ENCODE results near the gene LCN6.

Gene LCN6

DNA sequence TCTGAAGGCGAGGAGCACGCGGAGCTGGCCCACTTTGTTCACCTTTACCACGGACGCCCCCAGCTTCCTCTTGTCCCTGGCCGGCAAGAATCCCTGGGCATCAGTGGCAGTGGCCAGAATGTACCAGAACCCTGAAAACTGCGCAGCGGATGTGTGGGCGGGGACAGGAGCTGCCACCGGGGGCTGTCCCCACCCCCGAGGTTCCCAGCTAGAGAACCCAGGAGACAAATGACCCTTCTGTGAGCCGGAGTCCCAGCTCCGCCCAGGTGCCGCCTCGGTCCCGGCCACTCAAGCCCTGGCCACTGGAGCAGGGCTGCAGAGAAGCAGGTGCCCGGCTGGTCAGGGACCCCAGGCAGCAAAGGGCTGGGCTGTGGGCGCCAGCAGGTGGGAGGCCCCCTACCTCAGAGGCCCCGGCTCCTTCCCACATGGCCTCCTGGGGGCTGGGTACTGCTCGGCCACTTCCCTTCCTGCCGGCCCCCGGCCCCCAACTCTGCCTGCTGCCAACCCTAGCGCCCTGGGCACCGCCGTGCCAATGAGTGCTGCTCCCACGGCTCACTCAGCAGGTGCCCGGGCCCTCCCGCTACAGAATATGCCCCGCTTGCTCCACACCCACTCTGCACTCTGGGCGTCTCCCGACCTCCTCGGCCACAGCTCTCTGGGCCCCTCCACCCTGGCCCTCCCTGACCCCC, 6.3 kb downstream of the LCN6 start:
- no peak for DNase-seq

DNA sequence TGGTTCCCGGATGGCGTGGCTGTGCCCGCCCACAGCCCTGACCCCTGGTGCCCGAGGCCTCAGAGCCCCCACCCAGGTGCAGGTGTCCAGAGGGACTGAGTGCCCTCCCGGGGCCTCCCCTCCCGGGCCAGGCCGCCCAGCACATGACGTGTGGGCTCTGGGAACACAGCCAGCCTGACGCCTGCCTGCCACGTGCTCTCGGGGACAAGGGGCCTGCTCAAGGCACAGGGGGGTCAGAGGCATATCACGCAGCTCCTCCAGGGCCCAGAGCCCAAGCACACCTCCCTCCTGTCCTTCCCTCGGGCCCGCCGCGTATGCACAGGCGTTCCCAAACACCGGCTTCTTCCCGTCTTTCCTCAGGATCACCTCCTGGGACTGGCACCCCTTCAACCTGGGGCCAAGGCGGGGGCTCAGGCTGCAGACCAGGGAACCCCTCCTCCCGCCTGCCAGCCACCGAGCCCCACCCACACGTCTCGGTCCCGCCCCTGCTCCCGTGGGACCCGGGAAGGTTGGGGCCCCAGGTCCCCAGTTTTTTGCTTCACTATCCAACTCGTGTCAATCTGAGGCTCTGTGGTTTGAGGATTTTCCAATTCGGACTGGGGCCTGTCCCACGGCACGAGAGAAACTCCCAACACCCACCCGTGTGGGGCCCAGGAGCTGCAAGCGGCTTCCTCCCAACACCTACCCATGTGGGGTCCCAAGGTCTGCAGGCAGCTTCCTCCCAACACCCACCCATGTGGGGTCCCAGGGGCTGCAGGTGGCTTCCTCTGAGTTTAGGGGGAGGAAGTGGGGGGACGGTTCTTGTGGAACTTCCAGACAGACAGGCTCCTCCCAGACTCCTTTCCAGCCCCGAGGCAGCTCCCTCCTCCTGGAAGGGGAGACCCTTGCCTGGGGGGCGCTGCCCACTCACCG, 7.1 kb downstream of the LCN6 start:
- no peak for DNase-seq

DNA sequence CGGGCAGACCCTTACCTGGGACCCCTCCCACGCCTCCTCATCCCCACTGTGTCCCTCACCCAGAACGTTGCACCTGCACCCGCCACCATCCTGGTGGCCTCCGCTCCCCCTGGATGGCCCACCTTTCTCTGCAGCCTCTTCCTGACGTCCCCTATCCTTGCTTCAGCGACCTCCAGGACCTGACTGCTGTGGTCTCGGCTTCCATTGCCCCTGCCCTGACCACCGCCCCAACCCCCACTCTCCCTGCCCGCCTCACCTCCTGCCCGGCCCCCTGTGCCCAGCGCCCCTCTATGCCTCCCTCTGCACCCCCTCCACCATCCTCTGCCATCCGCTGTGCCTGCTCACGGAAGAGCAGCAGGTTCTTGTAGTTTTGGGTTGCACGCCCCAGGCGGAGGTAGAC, 7.8 kb downstream of the LCN6 start:
- DNase-seq, result no peak

DNA sequence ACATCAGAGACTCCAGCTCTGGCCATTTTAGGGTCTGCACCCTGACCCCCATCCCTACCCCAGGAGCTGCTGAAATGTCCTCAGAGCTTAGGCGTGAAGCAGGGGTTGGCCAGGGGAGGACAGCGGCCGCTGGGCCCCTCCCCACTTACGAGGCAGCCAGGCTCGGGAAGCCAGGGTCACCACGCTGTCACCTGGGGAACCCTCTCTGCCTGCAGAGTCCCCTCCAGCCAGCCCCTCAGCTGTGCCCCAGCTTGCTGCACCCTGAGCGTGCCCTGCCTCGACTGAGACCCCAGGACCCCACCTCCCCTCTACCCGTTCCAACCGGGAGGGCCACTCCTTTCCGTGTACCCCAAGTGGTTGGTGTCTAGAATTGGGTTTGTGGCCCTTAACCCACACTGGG, 8.3 kb downstream of the LCN6 start:
- no peak for DNase-seq

DNA sequence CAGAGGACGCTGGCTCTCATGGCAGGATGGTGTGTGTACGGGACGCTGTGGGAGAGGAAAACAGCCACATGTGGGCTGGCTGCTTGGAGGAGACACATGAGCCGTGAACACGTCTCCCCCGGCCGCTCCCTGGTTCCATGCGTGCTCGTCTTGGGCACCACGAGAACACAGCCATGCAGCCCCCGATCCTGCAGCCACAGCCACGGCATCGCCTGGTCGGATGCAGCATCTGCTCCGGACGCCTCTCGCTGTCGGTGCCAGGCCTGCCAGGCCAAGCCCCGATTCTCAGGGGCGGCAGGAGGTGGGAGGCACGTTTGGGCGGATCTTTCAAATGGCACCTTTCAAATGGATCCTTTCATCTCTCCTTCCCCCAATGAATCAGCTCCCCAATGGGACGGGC, 8.8 kb downstream of the LCN6 start:
- DNase-seq, result no peak

DNA sequence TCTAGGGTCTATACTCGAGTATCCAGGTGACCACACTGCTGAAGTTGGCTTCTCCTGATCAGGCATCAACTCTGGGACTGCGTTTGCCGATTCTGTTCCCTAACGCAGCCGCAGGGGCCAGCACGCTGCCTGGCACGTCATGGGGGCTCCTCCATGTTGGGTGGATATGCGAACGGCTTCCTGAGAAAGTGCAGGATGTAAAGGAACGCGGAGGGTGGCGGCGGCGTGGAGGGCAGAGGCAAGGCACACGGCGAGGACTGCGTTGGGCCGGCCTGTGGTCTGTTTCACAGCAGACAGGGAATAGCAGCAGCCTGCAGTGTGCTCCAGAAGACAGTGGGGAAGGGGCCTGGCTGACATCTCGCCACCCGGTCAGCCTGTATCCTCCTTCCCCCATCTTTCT, 9.4 kb downstream of the LCN6 start:
- DNase-seq, result no peak

DNA sequence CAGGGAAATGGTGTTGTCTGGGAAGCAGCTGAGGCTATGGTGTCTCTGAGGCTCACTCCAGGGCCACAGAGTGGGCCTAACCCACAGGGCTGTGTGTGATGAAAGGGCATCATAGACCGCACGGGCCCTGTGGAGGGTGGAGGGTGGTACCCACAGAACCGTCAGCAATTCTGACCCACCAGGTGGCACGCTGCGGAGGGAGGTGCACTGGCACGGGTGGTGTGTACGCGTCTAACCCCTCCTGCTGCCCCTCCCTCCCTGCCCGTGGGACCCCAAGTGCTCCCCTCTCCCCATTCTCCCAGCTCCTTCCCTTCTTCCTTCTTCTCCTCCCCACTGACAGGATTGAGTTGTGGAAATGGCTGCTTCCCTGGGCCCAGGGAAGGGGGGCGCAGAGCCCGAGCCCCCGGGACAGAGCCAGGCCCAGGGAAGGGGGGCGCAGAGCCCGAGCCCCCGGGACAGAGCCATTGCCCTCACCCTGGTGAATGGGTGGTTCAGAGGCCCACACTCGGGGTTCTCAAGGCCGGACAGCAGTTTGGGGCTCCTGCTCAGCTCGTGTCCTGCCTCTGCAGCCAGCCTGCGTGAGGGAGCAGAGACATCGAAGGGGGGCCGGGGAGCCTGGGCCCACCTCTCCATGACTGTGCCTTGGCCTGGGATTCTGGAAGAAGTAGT, 12.4 kb downstream of the LCN6 start:
- no peak for DNase-seq

DNA sequence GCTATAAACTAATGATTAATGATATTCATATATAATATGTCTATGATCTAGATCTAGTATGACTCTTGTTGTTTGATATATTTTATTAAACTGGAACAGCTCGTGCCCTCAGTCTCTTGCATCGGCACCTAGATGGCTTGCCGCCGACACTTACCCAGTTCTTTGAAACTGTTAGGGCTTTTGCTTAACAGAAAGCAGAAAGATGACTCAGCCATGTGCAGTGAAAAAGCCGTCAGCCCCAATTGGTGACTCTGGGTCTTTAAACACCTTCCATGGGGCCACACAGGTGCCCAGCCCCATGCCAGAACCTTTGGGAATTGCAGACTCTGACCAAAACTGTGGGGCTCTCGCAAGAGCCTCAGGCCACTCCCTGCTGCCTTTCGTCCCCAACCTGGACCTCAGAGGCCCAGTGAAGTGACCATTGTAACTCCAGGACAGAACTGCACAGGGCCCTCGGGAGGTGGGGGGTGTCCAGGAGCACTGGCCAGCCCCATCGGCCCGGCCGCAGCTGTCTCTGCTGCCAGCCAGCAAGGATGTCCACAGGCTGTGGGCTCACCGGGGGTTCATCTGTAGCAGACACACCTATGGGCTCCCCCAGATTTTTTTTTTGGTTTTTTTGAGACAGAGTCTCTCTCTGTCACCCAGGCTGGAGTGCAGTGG, 13.4 kb downstream of the LCN6 start:
- no peak for DNase-seq

DNA sequence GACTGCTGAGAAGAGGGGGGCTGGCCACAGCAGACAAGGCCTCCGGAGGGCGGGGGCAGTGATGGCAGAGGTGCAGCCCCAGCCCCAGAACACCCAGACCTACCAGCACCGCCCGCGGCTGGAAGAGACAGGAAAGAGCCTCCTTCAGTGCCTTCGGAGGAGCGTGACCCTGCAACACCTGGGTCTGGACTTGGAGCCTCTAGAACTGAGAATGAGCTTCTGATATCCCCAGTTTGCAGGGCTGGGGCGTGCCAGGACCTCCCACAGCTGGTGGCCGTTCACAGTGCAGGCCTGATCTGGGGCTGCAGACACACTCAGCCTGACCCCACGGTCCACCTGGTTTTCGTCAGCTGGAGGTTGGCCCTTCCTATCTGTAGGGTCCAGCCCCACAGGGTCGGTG, 14.7 kb downstream of the LCN6 start:
- DNase-seq, result no peak

DNA sequence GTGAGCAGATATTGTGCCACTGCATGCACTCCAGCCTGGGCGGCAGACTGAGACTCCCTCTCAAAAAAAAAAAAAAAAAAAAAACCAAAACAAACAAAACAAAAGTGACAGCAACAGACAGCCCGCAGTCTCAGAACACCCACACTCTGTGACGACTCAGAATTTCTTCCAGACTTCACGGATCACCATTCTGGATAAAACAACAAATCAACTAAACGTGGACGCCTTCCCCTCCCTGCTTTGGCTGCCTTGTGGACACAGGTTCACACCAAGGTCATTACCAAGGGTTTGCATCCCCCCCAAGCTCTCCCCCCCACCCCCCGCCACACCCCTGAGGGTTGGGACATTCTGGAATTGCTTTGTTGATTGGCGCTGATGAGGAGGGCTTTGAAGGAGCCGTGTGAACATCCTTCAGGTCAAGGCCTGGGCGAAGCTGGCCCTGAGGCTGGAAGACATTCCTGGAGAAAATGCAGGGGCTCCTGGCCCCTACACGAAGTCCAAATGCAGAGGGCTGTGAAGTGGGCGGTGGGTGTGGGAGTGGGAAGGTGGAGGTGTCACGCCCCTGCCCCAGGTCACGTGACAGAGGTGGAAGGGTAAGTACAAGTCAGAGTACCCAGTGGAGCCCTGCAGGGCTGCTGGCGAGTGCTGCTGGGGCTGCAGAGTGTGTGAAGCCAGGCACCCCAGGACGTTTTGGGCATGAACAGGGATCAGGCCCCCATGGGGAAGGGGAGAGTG, 15.7 kb downstream of the LCN6 start:
- DNase-seq, result no peak

DNA sequence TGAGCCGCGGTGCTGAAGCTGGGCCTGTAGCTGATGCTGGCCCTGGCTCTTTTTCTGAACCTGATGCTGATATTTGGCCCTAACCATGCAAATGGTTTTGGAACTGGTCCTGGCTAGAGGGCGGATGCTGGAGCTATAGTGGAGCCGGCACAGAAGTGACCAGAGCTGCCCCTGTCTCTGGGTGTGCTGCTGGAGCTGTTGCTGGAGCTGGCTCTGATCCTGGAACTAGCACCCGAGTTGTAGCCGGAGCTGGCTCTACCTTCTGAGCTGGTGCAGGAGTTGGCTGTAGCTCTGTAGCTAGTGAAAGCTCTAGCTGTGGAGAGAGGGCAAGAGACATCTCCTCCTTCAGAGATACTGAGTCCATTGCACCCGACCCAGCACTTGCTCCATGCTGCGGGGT, 18.4 kb downstream of the LCN6 start:
- no peak for DNase-seq

DNA sequence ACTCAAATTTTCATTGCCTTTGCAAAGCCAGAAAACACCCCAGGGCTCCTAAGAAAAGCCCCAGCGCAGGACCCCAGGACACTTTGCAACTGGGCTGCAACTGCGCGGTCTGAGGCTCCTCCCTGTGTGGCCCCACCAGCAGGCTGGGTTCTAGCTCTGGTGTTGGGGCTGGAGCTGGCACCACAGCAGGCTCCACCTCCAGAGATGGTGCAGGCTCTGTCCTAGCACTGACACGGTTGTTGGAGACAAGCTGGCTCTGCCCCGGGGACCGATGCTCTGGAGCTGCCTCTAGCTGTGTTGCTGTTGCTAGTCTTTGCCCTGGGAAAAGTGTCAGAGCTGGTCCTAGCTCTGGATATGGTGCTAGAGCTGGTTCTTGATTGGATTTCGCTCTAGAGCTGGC, 19.2 kb downstream of the LCN6 start:
- no peak for DNase-seq

DNA sequence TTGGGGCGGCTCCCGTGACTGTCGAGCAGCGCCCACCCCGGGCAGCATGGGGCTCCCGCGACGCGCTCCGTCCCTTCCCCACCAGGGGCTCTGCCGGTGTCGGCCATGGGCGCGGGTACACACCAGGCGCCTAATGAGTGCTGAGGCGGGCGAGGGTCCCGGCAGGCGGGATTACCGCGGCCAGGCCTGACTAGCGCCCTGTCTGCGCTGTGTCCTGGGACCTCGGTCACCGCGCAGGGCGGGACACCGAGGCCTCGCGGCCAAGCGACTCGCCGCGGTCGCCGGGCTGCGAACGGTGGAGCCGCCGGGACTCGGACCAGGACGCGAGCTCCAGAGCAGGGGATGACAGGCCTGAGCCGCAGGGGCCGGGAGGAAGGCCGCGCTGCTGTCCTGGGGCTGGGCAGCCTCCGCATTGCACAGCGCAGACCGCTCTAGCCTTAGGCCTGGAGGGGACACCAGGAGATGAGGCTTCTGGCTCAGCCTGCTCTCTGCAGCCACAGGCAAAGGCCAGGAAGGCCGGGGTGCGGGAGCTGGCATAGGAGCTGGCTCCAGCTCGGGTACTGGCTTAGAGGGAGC, 19.7 kb downstream of the LCN6 start:
- DNase-seq, result peak; percentile 34

DNA sequence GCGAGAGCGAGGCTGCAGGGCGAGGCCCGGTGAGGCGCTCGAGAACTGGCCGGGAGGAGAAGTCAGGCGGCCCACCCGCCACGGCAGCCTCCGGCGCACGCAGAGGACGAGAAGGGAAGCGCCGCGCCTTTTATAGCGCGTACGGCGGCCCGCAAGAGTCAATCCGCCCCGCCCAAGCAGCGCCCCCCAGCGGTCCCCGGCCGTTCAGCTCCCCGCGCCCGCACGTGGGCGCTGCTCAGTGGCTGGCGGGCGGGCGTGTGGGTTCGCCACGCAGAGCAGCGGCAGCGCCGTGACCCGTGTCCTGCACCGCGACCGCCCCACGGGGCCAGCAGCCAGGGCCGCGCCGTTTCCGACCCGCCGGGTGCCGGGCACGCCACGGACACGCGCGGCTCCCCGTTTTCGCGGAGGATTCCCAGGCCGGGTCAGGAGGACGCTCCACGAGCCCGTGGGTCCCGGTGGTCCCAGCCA, 20.2 kb downstream of the LCN6 start:
- DNase-seq, result peak; percentile 90

DNA sequence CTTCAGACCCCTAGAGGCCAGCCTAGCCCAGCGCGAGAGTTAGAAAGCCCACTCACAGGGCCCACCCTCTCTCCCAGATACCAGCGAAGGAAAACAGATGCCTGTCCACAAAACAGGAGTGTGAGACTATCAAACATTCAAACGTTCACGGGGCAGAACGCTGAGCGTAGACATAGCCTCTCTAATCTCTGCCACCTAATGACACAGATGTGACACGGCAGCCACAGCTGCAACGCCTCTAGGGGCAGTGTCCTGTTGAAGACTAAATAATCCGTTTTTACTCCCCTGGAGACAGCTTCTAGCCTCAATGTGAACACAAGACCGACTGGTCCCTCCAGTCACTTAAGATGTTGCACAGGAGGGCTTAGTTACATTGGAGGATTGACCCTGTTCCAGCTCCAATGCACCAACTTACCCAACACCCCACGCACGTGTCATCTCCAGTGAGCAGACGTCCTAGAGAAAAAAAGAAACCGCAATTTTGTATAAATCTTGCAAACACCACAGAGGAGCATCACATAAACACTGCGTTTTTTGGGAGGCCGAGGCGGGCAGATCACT, 21.6 kb downstream of the LCN6 start:
- DNase-seq, result peak; percentile 73

DNA sequence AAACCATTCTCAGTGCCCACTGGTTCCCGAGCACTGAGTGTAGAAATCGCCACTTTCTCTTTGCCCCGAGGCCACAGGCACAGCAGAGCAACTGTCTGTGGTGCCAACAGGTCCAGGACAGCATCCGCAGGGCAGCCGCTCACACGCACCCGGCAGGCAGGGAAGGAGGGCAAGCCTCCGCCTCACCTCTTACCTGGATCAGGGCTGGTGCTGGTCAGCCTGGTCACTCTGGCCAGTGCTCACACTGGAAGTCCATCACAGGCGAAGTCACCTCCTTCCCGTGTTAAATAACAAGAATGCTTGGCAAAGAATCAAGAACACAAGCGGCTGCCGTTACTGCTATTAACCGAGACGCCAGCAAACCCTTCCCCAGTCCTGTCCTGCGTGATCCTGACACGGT, 22.2 kb downstream of the LCN6 start:
- DNase-seq, result no peak

DNA sequence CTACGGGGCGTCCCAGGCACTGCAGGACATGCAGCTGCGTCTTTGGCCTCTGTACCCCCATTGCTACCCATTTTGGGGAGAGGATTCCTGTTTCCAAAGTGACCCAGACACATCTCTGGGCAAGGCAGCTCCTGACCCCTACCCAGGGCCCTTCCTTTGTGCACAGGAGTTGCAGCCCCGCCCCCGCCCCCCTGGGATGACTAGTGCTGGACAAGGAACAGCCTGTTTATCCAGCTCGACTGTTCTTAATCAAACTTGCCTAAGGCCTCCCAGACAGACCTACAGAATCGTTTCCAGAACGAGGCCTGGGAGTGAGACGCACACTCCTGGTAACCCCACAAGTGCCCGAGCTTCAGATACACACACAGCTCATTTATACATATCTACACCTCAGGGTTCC, 22.7 kb downstream of the LCN6 start:
- no peak for DNase-seq

DNA sequence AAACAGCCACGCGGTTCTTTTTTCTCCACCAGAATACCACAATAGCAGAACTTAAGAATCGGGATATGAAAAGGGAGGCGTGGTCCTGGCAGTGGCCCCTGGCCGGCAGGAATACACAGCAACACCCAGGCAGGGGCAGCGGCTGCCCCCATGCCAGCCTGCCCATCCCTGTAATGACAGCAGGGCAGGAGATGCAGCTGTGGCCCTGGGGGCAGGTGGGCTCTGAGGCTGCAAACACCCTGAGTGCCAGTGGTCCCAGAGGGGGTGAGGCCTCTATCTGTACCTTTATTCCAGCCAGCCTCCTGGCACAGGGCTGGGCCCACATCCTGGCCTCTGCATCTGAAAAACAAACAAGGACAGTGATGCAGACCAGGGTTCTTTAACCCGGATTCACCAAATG, 23.6 kb downstream of the LCN6 start:
- no peak for DNase-seq

DNA sequence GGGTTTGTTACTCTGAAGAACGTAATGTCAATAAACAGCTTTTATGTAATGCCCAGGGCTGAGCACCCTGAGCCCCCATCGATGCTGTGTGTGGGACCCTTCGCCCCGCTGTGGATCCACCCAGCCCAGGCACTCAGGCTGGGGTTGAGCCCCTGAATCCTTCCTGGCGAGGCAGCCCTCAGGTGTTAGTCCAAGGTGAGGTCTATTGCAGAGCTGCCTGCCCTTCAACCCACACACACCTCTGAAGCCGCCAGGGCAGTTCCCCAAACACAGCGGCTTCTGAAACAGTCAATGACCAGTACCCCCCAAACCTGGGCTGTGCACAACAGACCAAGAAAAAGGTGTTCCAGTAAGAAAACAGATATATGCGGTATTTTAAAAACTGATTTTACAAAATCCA, 24.3 kb downstream of the LCN6 start:
- no peak for DNase-seq

DNA sequence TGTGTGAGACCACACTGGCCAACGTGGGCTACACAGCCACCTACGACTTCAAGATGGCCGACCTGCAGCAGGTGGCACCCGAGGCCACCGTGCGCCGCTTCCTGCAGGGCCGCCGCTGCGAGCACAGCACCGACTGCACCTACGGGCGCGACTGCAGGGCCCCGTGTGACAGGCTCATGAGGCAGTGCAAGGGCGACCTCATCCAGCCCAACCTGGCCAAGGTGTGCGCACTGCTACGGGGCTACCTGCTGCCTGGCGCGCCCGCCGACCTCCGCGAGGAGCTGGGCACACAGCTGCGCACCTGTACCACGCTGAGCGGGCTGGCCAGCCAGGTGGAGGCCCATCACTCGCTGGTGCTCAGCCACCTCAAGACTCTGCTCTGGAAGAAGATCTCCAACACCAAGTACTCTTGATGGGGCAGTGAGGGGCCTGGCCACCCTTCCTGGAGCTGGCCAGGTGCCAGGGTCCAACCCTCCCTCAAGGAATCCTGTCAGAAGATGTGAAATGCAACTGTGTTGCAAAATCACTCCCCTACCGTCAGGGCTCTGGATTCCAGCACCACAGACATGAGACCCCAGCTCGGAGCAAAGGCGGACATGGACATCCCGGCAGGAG, 24.9 kb downstream of the LCN6 start:
- peak; percentile 40 for DNase-seq

DNA sequence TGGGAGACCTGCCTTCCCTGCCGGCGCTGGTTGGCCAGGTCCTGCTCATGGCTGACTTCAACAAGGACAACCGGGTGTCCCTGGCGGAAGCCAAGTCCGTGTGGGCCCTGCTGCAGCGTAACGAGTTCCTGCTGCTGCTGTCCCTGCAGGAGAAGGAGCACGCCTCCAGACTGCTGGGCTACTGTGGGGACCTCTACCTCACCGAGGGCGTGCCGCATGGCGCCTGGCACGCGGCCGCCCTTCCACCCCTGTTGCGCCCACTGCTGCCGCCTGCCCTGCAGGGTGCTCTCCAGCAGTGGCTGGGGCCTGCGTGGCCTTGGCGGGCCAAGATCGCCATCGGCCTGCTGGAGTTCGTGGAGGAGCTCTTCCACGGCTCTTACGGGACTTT, 25.4 kb downstream of the LCN6 start:
- peak; percentile 59 for DNase-seq
